ACC112 (cell line): Measurements from ENCODE around the gene KRTAP10-8.
"Not testable (repeated sequence)": the region's sequence is repeated elsewhere in the genome, so short reads cannot be mapped to it uniquely, and the experiment has no call there.

Experiments used
- H2AFZ ChIP-seq: fragments of 200-600 bp; sonication (generic); one replicate; pipeline ENCODE4 v1.6.0; 2017; ENCODE audit warnings: antibody characterized with exemption, low read length; ENCODE audit not compliant: unreplicated experiment
- H3K27ac ChIP-seq: fragments of 200-600 bp; sonication (generic); 2 replicates; pipeline ENCODE4 v1.5.1; 2014; ENCODE audit warnings: low read depth, mild to moderate bottlenecking, antibody characterized with exemption, low read length, moderate library complexity
- H3K27me3 ChIP-seq: fragments of 200-600 bp; sonication (generic); 2 replicates; pipeline ENCODE4 v1.6.1; 2014; ENCODE audit warnings: mild to moderate bottlenecking, antibody characterized with exemption, low read length, moderate library complexity, mixed read lengths; ENCODE audit not compliant: insufficient read depth
- H3K36me3 ChIP-seq: fragments of 200-600 bp; sonication (generic); 2 replicates; pipeline ENCODE4 v1.6.1; 2016; ENCODE audit warnings: mild to moderate bottlenecking, antibody characterized with exemption, low read length, moderate library complexity, mixed read lengths; ENCODE audit not compliant: insufficient read depth
- H3K4me1 ChIP-seq: fragments of 200-600 bp; sonication (generic); one replicate; pipeline ENCODE4 v1.6.1; 2016; ENCODE audit warnings: low read length, mixed read lengths; ENCODE audit not compliant: insufficient read depth, unreplicated experiment, control insufficient read depth
- H3K4me3 ChIP-seq: fragments of 200-600 bp; sonication (generic); 2 replicates; pipeline ENCODE4 v1.5.1; 2014; ENCODE audit warnings: mild to moderate bottlenecking, low read depth, low read length
- H3K79me2 ChIP-seq: fragments of 200-600 bp; sonication (generic); one replicate; pipeline ENCODE4 v1.6.0; 2016; ENCODE audit warnings: low read length; ENCODE audit not compliant: control insufficient read depth, unreplicated experiment, insufficient read depth

KRTAP10-8 gene

DNA sequence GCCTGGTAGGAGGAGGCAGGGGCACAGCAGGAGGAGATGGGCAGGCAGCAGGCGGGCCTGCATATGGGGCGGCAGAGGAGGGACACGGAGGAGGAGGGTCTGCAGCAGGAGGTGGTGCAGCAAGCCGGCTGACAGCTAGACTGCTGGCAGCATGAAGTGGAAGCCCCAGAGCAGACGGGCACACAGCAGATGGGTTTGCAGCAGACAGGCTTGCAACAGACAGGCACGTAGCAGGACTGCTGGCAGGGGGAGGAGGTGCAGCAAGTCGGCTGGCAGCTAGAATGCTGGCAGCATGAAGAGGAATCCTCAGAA, 32.1 kb upstream of the KRTAP10-8 start:
- Histone ChIP-seq H3K4me3 (no peak overlapping the region), H3K27me3 (peaks cover 10% of the 10 kb centered on the region; the same call in 1 of the 2 replicates), H2AFZ (no peak overlapping the region), H3K4me1 (no peaks in the 10 kb centered on the region), H3K79me2 (no peaks in the 10 kb centered on the region), H3K27ac (no peak overlapping the region), H3K36me3 (no peaks in the 10 kb centered on the region)

DNA sequence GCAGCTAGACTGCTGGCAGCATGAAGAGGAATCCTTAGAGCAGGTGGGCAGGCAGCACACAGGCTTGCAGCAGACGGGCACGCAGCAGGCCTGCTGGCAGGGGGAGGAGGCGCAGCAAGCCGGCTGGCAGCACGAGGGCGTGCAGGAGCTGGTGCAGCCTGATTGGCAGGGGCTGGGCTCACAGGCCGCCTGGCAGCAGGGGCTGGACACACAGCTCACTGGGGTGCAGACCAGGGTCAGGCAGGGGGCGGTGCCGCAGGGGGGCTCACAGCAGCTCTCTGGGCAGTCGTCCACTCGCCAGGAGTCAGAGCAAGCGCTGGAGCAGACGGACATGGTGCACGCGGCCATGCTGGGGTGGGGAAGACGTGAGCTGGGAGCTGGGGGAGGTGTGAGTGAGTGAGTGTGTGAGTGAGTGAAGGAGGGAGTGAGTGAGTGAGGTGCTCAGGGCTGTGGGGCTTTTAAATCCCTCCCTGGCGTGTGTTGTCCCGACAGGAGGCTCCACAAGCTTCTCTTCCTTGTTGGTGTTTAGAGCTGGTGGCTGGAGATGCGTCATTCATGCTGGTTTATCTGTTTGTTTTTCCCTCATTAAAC, 31.6 kb upstream of the KRTAP10-8 start, which contains the start of gene KRTAP10-5:
TSS of gene KRTAP10-5 (minus strand) at position 374 of the 591 bp plus-strand sequence. CDS start at position 348, 26 bp downstream.
- not testable (repeated sequence) for H2AFZ ChIP-seq, H3K27ac ChIP-seq, H3K79me2 ChIP-seq, H3K36me3 ChIP-seq, H3K4me1 ChIP-seq, H3K4me3 ChIP-seq
- peaks cover 15% of the 10 kb centered on the region for H3K27me3 ChIP-seq

DNA sequence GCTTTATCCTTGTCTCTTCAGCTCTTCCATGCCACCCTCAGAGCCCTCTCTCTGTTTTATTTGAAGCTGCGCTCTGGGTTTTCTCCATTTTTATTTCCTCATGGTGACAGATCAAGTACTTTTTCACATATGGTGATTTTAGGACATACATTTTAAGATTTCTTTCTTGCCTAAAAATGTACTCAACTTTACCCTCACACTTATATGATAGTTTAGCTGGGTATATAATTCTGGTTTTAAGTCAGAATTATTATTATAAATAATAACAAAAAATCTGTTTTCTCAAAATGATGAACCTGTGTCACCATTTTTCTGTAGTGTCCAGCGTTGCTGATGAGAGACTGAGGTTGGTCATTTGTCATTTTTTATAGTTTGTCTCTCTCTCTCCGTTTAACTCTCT, 30.7 kb upstream of the KRTAP10-8 start:
- H3K4me3 ChIP-seq: no peak overlapping the region
- H3K4me1 ChIP-seq: no peaks in the 10 kb centered on the region
- no peak overlapping the region for H3K27ac ChIP-seq

DNA sequence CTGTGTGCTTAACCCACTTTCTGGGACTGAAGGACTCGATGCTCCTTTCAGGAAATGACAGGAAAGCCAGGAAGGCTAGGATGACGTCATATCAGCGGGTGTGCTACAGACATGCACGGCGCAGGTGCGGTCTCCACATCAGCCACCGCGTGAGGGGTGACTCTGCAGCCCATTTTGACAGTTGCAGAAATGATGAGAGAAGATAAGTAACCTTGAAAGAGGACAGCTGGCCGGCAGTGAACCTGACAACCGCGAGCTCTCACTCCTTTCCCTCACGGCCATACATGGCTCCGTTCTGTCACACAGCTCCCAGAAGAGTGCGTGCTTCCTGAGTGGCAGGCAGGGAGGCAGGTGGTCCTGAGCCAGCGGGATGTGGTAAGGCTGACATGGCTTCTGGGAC, 29.8 kb upstream of the KRTAP10-8 start:
- Histone ChIP-seq H3K27ac (no peak overlapping the region), H3K79me2 (no peaks in the 10 kb centered on the region), H3K27me3 (peaks cover 21% of the 10 kb centered on the region), H3K4me1 (no peaks in the 10 kb centered on the region), H3K36me3 (no peaks in the 10 kb centered on the region), H3K4me3 (no peak overlapping the region), H2AFZ (no peak overlapping the region)

More for the DNA sequence above, 30.7 kb upstream of the KRTAP10-8 start:
- Histone ChIP-seq H3K27me3 (peaks cover 21% of the 10 kb centered on the region), H2AFZ (no peak overlapping the region), H3K36me3 (no peaks in the 10 kb centered on the region), H3K79me2 (no peaks in the 10 kb centered on the region)

DNA sequence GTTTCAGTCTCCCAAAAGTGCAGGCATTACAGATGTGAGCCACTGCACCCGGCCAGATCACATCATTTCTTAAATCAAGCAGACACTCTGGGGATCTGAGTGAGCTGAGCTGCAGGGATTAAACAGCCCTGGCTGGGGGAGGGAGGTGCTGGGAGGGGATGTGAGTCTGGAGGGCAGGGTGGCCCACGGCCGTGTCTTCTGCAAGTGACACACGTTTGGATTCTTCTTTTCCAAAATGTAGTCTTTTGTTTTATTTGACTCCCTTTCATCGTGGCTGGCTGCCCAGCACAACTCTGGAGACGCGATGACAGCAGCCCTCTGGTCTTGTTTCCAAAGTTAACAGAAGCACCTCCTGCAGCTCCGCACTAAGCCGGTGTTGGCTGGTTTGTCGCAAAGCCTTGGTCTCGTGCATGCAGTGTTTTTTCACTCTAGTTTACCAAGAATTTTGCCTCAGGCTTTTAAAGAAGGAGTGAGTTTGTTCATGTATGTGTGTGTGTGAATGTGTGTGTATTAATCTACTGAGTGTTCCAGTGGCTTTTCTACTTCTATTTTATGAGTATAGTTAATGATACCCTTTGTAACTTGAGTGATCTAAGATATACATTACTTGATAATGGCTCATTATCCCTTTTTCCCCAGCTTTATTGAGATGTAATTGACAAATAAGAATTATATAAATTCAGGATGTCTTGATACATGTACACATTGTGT, 28.6 kb upstream of the KRTAP10-8 start:
- no peak overlapping the region for H3K27ac ChIP-seq
- no peaks in the 10 kb centered on the region for H3K79me2 ChIP-seq
- no peaks in the 10 kb centered on the region for H3K4me1 ChIP-seq
- H3K4me3 ChIP-seq: no peak overlapping the region
- H3K27me3 ChIP-seq: peaks cover 16% of the 10 kb centered on the region
- H2AFZ ChIP-seq: no peak overlapping the region
- H3K36me3 ChIP-seq: no peaks in the 10 kb centered on the region

DNA sequence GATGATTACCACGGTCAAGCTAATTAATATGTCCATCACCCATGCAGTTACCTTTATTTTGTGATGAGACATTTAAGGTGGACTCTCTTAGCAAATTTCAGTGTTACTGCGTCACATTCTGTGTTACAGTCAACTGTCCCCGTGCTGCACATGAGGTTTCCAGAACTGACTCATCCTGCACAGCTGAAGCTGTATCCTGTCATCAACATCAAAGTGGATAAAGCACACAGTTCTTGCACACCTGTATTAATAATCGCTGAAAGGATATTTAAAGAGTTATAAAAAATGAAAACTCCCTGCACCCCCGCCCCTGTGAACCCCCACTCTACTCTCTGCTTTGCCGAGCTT, 28.1 kb upstream of the KRTAP10-8 start:
- no peaks in the 10 kb centered on the region for H3K4me1 ChIP-seq
- H3K27me3 ChIP-seq: peaks cover 16% of the 10 kb centered on the region
- H3K27ac ChIP-seq: no peak overlapping the region

DNA sequence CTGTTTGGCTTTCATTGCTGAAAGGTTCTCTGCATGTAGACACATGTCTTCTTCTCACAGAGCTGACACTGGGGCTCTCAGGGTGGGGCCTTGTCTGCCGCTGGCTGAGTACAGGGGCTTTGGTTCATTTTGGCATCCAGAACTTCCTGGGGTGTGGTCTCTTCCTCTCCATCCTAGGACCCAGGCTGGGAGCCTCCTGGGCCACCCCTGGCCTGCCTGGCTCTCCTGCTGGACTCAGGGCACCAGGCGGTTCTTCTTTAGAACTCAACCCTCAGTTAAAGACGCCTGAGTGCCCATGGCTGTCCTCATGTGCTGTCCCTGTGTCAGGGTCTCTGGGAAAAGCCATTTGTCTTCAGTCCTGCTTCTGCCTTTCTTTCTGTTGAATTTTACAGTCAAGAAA, 26.0 kb upstream of the KRTAP10-8 start:
- Histone ChIP-seq H3K4me3 (no peak overlapping the region), H3K27ac (no peak overlapping the region), H3K36me3 (no peaks in the 10 kb centered on the region), H2AFZ (no peak overlapping the region), H3K79me2 (no peaks in the 10 kb centered on the region), H3K27me3 (peaks cover 16% of the 10 kb centered on the region), H3K4me1 (no peaks in the 10 kb centered on the region)

More for the DNA sequence above, 28.1 kb upstream of the KRTAP10-8 start:
- no peaks in the 10 kb centered on the region for H3K79me2 ChIP-seq
- no peak overlapping the region for H3K4me3 ChIP-seq
- H2AFZ ChIP-seq: no peak overlapping the region
- H3K36me3 ChIP-seq: no peaks in the 10 kb centered on the region

DNA sequence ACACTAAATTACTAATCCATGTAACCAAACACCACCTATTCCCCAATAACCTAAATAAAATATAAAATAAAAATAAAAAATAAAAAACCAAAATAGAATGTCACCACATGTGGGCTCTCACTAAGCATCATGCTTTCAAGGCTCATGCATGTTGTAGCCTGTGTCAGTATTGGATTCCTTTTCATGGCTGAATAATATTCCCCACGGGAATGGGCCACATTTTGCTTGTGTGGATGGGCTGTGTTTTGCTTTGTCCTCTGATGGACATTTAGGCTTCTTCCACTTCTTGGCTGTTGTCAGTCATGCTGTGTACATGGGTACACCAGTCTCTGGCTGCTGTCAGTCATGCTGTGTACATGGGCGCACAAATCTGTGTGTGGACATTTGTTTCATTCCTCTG, 22.8 kb upstream of the KRTAP10-8 start:
- H2AFZ ChIP-seq: no peak overlapping the region
- H3K27me3 ChIP-seq: peaks cover 32% of the 10 kb centered on the region
- H3K27ac ChIP-seq: no peak overlapping the region

DNA sequence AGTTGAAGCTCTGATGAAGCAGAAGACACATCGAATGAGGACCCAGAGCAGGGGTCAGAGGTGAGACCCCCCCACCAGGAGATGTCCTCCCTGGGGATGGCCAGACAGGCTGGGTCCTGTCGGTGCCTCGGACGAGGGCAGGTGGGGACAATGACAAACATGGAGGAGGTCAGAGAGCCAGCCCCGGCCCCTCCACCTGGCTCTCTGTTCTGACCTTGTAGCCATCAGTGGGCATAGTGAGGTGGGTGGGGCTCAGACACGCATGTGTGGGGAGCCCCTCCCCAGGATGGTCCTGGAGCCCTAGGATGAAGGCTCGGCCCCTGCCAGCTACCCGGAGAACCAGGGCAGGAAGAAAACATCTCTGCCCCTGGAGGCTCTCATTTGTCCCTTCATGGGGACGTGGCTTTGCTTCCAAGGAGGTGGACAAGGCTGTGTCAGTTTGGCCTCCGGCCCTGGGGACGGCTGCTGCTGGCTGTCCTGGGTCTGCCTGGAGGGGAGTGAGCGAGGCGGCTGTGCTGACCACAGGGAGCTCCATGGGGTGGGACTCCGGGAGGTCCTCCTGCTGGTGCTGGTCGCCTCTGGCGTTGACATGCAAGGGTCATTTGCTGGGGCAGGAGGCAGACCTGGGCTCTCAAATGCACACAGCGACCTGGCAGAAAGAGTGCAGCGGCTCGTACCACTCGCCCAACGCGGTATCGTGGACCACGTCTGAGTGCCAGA, 22.1 kb upstream of the KRTAP10-8 start:
- Histone ChIP-seq H3K27me3 (peaks cover 37% of the 10 kb centered on the region), H3K4me1 (no peaks in the 10 kb centered on the region), H3K79me2 (no peaks in the 10 kb centered on the region), H3K27ac (no peak overlapping the region), H2AFZ (no peak overlapping the region), H3K36me3 (no peaks in the 10 kb centered on the region), H3K4me3 (no peak overlapping the region)

More for the DNA sequence above, 22.8 kb upstream of the KRTAP10-8 start:
- Histone ChIP-seq H3K4me3 (no peak overlapping the region), H3K4me1 (no peaks in the 10 kb centered on the region), H3K79me2 (no peaks in the 10 kb centered on the region), H3K36me3 (no peaks in the 10 kb centered on the region)

DNA sequence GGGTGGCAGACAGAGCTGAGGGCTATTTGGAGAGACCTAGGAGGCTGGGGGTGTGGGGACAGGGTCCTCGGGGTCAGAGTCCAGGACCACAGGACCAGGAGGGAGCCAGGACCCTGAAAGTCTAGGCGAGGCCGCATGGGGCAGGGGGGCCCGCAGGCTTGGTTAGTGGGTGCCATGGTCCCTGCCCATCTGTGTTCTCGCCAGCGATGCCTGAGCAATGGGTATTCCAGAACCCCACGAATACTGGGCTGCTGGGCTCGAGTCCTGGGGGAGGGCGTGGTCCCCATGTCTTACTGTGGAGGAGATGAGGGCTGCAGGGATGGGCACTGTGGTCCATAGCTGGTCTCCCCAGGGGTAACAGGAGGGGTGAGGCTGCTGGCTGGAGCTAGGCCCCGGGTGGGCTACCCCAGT, 21.6 kb upstream of the KRTAP10-8 start:
- H3K27me3 ChIP-seq: peaks cover 37% of the 10 kb centered on the region
- H3K4me3 ChIP-seq: no peak overlapping the region
- H2AFZ ChIP-seq: no peak overlapping the region
- H3K4me1 ChIP-seq: no peaks in the 10 kb centered on the region
- no peaks in the 10 kb centered on the region for H3K79me2 ChIP-seq
- H3K27ac ChIP-seq: no peak overlapping the region
- H3K36me3 ChIP-seq: no peaks in the 10 kb centered on the region
